GF-D8 (cell line): ENCODE measurements around the gene BAG5.

Experiments
- DNase-seq: peaks from one replicate; lab custom pipeline; 2025; lab: John Stamatoyannopoulos, UW

The BAG5 gene

DNA sequence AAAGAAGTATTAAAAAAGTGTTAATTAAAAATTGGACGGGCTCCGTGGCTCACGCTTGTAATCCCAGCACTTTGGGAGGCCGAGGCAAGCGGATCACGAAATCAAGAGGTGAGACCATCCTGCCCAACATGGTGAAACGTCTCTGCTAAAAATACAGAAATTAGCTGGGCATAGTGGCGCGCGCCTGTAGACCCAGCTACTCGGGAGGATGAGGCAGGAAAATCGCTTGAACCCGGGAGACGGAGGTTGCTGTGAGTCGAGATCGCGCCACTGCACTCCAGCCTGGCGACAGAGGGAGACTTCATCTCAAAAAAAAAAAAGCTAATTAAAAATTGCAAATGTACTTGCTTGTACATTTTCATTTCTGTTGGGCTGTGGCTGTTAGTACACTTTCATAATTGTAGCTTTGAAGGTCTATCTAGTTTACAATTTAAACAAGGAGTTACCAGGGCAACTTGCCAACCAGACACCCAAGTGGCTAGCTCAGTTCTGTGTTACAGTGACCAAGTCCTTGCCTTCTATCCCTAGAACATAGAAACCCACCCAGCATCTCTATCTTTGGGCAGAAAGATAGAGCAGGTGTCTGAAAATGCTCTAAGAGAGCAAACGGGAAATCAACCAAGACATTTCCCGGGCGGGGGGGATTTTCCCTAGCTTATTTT is 1.5 kb upstream of the BAG5 start:
- DNase-seq, result no peak

DNA sequence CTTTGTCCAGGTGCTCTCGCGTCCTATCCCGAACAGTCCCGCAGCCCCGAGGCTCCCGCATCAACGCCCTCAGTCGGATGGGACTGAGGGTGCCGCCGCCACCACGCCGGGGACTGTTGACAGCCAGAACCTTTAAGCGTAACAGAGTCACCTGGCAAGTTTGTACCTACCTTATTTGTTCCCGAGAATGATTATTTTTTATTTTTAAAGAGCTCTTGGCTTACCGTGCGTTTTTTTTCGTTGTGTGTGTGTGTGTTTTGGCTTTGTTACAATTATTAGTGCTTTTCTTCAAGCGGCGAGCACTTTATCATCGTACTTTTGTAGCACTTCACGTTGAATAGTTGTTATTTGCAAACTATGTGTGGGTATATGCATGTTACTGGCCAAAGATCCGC is 766 bp upstream of the BAG5 start:
- DNase-seq, result no peak

DNA sequence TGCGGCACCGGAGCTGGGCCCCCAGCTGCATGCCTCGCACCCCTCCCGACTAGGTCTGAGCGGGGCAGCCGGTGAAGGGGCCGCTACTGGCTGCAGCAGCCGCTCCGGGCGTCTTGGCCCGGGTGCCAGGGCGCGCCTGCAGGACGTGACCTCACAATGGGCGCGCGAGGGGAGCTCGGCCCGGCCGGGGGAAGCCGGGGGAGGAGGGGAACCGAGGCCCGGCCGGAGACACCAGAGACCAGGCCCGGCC is 353 bp downstream of the BAG5 start:
- DNase-seq, result no peak

DNA sequence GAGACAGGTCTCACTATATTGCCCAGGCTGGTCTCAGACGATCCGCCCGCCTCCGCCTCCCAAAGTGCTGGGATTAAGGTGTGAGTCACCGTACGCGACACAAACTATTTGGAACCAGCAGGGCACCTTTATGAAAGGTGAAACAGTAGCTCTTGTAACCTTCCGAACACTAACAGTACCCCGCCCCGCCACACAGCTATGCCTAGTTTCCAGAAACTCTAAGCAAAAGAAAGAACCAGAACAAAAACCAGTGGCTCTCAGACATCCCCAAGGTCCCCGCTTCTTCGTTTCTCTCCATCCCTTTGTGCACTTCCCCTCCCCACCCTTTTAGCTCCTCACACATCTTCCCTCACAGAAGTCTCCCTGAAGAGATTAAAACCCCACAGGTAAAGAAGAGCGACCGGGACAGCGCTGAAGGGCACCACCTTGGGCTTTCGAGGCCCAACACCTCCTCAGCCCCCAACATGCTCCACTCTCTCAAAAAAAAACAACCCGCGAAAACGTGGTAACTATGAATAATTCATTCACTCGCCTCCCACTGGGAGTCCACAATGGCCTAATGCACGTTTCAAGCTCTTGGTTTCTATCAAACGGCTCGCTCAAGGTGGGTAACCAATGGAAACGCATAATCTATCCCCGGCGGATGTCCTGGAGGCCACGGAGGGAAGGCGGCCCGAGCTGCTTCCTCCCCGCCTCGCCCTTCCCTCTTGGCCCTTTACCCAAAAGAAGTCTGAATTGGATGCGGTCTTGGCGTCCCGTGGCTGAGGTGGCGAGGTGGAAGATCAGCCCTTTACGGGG is 877 bp downstream of the BAG5 start:
- peak; percentile 11 for DNase-seq

DNA sequence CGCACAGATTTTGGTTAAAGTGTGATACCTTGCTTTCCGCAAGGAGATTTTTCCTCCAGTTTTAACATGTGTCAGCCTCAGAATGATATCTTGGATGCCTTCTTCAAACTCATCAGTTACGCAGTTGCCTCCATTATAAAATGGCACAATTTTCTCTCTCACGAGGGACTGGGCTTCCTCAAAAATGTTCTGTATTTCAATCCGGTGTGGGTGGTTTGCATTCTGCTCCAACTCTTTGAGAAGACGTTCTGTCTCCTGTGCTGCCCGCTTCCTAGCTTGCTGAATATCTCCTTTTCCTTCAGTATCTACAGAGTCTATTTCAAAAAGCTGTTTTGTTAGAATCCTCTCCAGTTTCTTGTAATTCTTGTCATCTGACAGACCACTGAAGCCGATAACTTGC is 1.8 kb downstream of the BAG5 start:
- DNase-seq, result no peak

DNA sequence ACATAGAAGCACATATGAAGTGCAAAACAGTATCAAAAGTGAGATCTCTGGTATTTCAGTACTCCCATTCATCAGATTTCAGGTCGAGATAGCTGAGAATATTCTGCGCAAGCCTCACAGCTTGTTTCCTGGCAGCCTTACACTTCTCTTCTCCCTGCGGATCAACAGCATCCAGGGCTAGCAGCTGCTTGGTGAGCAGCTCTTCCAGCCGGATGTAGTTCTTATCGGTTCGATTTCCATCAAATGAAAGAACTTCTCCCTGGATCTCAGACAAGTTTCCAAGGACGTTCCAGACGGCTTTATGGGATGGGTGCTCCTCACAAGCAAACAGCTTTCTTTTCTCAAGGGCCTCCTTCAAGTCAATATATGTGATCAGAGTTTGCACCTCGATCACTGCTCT is 2.7 kb downstream of the BAG5 start:
- no peak for DNase-seq

DNA sequence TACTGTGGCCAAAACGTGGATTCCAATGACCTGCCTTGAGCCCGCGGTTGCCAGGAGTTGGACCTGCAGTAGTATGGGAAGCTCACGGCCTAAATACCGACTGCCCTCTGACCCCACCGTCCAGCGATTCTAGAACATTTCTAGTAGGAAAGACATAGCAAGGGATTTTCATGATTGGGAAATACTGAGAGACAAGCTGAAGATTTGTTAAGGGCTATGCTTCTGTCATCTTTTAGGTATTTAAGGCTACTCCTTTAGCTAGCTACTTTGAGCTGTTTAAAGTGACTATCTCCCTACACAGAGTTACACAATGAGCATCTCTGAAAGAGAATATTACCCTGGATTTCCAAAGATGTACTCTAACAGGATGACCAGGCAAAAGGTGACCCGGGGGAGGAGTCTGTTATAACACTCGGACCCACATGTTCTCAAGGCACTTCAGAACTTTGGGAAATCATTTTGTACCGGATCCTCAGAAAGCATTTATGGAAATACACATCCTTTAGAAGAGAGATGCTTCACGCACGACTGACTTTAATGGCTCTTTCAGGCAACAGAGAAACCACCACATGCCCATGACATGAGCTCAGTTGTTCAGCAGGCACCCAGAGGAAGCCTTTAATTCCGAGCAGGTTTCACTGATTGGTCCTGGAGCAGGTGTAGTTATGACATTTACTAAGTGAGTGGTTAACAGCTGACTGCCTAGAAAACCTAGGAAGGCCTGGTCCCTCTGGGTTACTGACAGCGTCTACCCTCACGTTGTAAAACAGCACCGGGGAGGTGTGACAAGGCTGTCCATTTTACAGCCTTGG is 4.2 kb downstream of the BAG5 start:
- DNase-seq, result peak; percentile 30

DNA sequence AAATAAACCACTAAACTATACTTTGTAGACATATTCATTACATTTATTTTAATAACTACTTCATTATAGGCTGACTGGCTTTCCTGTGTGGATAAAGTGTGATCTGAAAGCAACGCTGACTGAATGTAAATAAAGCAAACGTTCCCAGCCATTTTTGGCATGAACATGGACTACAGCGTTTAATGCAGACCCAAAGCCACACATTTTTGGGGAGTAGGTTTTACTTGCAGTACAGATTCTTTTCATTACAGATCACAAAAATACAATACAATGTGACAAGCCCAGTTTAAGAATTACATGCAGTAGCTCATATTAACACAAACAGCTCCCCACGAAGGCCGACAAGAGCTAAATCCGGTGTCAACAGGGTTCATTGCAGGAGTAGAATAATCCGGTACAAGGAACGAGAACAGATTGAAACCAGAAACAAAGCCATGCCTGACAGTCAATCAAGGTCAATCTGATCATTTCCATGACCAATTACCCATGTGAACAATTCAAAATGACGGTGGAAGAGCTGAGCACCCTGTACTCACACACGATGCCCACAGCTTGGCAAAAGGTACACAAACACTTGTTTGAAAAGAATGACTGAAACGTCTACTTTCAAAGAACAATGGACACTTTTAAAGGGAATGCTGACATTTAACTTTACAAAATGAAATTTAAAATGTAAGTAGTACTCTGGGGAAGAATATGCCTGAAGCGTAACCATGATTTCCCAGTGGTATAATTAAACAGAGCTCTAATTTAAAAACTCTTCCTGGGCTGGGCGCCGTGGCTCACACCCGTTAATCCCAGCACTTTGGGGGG is 5.3 kb downstream of the BAG5 start:
- DNase-seq, result no peak

DNA sequence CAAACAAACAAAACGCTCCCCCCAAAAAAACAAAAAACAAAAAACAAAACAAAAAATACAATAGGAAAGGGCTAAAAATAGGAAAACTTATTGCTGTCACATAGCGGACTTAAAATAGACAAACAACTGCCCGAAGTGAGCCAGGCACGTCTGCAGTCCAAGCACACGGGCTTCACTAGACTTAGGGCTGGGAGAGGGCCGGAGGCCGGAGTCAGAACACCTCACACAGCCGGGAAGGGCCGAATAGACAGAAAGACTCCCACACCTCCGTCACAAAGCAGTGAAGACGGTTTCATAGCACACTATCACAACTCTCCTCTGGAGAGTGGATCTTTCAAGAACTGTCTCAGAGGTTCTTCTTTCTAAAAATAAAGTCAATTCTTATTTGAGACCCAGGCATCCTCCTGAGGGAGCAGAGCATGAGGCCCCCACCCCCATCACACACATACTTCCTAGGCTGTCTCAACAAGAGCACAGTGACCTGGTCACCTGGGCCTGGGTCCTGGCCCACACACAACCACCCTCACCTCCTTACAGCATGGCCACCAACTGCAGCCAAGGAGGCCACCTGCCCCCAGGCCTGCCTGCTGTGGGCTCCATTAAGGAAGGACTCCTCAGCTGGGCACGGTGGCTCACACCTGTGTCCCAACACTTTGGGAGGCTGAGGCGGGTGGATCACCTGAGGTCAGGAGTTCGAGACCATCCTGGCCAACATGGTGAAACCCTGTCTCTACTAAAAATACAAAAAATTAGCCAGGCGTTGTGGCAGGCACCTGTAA is 6.7 kb downstream of the BAG5 start:
- no peak for DNase-seq

DNA sequence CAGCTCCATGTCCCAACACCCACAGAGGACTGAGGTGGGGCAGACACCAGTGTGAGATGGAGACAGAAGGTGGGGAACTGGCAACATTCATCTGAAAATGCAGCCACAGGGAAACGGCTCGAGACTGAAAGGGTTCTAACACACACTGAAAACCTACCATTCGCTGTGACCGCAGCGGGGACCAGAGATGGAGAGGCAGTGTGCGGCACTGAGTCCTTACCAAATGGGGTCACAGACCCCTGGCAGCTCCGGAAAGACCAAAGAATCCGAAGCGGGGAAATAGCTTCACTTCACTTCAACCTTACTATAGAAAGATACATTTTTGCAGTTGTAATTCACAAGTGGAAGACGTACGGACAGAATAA is 9.6 kb downstream of the BAG5 start:
- DNase-seq, result no peak

DNA sequence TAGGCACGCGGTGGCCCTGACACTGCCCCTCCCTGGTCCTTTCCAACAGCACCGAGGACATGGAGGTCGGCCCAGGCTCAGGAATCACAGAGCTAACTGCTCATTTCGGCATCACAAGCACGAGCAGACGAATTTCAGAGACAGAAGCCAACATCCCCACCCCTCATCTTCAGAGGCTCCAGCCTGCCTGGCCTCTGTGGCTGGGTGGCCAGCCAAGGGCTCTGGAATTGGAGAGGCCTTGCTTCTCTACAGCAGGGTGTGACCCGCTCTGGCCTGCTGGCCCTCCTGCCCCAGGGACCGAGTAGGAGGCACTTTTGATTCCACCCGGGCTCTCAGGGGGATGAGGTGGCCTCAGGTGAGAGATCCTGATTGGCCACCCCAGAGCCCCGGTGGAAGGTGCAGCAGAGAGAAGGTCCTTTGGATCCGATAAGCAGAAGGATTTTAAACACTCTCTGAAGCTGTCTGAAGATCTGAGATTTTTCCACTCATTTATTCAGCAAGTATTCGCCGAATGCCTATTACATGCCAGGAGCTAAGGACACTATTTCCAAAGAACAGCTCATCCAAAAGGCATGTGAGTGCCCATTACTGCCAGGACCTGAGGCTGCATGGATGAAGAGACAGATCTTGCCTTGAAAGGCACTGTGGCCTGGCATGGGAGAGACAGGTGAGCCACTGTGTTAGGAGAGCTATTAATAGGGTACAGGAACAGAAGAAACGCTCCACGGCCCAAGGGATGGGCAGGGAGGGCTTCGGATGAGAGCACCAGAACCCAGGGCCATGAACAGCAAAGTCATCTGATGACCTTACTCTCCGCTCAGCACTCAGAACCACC is 10.2 kb downstream of the BAG5 start:
- no peak for DNase-seq

DNA sequence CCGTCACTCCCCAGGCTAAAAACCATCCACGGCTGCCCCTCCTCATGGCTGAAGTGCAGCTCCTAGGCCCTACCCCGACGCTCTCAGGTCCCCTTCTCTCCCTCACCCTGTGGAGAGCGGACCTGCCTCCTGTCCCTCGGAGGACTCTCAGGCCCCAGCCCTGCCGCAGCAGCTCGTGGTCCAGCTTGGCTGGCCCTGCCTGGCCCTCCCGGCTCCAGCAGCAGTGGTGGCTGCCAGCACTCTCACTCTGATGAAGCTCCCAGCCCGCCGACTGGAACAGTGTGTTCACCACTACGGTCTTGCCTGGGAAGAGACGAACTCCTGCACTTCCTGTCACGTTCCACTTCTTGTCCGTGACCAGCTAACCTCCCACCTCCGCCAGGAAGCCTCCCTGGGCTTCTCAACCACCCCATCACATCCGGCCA is 11.1 kb downstream of the BAG5 start:
- DNase-seq, result no peak

DNA sequence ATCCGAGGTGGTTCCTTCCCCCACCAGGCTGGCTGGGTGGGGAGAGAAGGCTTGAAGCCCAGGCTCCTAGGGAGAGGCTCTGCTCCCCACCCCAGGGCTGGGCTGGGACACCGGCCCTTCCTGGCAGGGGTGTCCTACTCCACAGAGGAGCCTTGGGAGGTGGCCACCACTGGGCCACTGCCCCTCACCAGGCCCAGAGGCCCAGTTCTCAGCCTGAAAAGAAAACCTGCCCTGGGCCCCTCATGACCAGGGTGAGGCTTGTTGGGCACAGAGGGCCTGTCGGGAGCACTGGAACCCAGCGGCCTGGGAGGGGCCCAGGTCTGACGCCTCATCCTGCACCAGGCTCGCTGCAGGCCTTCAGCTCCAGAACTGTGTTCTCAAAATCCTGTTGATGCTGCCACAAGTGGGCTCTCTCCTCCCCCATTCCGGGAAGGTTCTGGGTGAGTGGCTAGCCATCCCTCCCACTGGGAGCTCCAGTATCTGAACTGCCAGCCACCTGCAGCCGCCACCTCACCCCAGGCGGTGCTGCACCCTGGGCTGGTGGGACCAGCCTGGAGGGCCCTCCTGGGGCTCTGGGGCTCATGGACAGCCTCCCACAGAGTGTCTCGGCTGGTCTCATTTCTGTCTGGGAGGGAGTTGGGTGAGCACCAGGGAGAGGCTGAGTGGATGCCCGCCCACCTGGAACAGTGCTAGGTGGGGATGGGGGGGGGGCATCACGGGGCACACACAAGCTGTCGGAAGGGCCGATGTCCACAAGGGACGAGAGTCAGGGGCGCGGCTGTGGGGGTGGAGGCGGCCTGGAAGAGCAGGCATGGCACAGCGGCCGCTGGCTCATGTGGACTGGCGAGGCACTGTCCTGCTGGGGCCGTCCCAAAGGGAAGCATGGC is 11.8 kb downstream of the BAG5 start:
- DNase-seq, result no peak

DNA sequence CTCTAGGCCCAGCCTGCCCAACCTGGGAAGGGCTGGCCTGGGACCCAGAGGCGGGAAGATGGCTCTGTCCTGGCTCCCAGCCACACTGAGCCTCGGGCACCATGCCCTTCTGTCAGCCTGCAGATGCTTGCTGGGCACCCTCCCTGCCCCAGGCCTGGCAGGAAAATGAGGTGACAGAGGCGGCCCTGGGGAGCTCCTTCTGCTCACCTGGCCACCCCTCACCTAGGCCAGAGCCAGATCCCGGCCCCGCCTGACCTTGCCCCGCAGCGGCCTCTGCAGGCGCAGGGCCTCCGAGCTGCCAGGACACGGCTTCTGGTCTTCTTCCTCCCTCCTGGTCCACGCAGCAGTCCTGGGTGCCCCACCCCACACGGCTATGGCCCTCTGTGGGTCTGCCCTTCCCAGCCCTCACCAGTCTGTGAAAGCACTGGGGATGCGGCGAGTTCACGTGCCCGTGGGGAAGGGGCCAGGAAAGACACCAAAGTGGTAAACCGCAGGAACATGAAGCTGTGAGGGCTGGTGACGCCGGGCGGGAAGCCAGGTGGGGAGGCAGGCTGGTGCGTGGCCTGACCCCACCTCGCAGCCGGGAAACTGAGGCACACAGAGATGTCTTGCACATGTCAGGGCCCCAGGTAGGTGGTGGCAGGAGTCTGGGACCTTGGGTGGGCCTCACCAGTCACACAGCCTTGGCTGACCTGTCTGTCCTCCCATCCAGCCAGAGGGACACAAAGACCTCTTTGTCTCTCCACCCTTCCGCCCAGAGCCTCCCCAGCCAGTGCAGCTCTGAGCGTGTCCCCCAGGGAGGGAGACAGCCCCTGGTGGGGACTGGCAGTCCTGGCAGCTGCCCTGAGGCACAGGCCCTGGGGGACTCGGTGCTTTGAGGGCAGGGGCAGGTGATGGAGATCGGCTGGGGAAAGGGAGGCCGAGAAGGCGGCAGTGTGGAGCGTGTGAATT is 12.8 kb downstream of the BAG5 start:
- no peak for DNase-seq

DNA sequence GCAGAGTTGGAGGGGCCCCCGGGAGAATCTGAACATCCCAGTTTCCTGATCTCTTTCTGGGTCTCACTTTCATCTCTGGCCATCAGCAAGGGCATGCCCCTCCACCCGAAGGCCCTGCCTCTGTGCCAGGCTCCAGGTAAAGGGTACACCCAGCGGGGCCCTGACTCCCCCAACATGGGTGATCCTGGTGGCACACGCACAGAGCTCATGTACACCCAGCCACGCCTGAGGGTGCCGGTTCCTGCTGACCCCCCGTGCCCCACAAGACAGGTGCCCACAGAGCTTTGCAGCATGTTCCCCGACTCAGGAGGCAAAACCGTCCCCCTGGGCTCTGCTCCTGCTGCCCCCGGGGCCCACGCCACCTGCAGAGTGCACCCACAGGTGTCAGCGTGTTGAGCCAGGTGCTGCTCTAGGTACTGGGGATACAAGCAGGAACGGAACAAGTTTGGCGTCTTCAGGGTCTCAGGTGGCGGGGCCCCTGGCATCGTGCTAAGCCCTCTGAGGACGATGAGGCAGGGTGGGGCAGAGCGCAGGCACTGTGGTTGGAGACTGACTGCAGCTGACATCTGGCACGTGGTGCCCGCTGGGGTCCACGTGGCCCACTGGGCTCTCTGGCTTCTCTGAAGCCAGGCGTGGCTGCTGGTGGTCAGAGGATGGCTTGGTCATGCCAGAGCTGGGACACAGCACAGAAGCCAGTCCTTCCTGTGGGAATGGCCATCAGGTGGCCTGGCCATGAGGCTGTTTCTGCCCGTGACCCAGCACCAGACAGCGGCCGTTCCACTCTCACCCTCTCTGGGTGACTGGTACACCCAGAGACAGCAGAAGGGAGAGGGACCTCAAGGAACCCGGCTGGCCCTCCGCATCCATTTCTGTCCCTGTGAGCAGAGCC is 13.8 kb downstream of the BAG5 start:
- no peak for DNase-seq

DNA sequence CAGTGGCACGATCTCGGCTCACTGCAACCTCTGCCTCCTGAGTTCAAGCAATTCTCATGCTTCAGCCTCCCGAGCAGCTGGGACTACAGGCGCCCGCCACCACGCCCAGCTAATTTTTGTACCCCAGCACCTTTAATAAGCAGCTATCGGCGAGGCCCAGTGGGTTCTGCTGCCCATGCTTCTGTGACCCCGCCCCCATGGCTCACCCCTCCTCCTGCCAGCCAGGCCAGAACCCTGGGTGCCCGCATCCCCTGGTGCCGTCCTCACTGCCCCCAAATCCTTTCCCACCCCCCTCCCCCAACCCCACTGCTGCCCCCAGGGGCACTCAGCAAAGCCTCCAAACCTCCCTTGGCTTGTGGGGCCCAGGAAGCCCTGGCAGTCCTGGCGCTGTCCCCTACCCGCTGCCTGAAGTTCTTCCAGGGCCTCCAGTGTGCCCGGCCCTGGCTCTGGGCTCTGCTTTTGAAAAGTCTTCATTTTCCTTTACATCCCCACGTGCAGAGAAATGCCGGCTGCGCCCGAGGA is 14.5 kb downstream of the BAG5 start:
- DNase-seq, result no peak

DNA sequence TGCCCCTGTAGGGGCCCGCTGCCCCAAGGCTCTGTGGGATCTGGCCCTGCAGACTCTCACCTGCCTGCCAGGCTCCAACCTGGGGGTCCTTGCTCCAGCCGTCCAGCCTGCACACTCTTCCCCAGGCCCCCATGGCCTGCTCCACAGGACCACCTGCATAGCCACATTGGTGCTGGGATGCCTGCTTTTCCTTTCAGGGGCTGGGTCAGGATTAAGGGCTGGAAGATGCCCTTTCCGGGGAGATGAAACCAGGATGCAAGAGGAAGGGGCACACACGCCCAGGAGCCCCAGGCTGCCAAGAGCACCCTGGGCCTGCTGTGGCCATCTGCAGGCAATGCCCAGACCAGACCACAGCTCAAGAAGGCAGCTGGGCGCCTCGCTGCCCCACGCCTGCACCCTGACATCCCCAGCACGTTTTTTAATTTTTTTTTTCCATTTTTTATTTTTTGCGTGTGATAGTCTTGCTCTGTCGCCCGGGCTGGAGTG is 15.0 kb downstream of the BAG5 start:
- DNase-seq, result no peak
